Smooth muscle cell (in vitro differentiated cells): Measurements from ENCODE around the gene PTPRG. TPM values are rescaled to one million over a fixed set of nuclear protein-coding genes. Genes with fewer than 3 reads are reported as not detected.

ENCODE experiments used
- DNase-seq: peaks from one replicate; lab custom pipeline; 2025; ENCODE audit not compliant: unreplicated experiment; lab: John Stamatoyannopoulos, UW
- H2AFZ ChIP-seq: fragments of 200-600 bp; sonication (generic); 2 replicates; pipeline ENCODE4 v1.6.0; 2016; ENCODE audit warnings: antibody characterized with exemption, low read depth, mild to moderate bottlenecking
- H3F3A ChIP-seq: fragments of 200-600 bp; sonication (generic); 2 replicates; pipeline ENCODE4 v1.6.0; 2017; ENCODE audit warnings: antibody characterized with exemption, low read depth
- H3K27ac ChIP-seq: fragments of 200-600 bp; sonication (generic); 2 replicates; pipeline ENCODE4 v1.5.1; 2016; ENCODE audit warnings: low read depth, mild to moderate bottlenecking
- H3K27me3 ChIP-seq: fragments of 200-600 bp; sonication (generic); 2 replicates; pipeline ENCODE4 v1.6.1; 2016; ENCODE audit warnings: low read depth, mild to moderate bottlenecking
- H3K36me3 ChIP-seq: fragments of 200-600 bp; sonication (generic); 2 replicates; pipeline ENCODE4 v1.5.1; 2016; ENCODE audit warnings: low read depth
- H3K4me1 ChIP-seq: fragments of 200-600 bp; sonication (generic); 2 replicates; pipeline ENCODE4 v1.5.1; 2016; ENCODE audit warnings: low read depth
- H3K4me2 ChIP-seq: fragments of 200-600 bp; sonication (generic); 2 replicates; pipeline ENCODE4 v1.6.0; 2016; ENCODE audit warnings: mild to moderate bottlenecking
- H3K4me3 ChIP-seq: fragments of 200-600 bp; sonication (generic); 2 replicates; pipeline ENCODE4 v1.5.1; 2016; ENCODE audit warnings: mild to moderate bottlenecking
- H3K79me2 ChIP-seq: fragments of 200-600 bp; sonication (generic); 2 replicates; pipeline ENCODE4 v1.6.0; 2016; ENCODE audit warnings: low read depth, mild to moderate bottlenecking
- H3K9ac ChIP-seq: fragments of 200-600 bp; sonication (generic); 2 replicates; pipeline ENCODE4 v1.6.0; 2016; ENCODE audit warnings: low read depth
- H3K9me3 ChIP-seq: fragments of 200-600 bp; sonication (generic); replicated peaks from 2 replicates; pipeline ENCODE4 v1.5.1; 2016; ENCODE audit warnings: low read depth
- H4K20me1 ChIP-seq: fragments of 200-600 bp; sonication (generic); 2 replicates; pipeline ENCODE4 v1.6.0; 2016; ENCODE audit warnings: low read depth
- CTCF ChIP-seq: fragments of 200-600 bp; sonication (generic); IDR thresholded peaks from 2 replicates; pipeline ENCODE4 v1.5.1; 2017; ENCODE audit warnings: borderline replicate concordance, mild to moderate bottlenecking, antibody characterized with exemption; ENCODE audit not compliant: insufficient read depth, poor library complexity, severe bottlenecking
- WGBS: methylation state at CpG from one replicate; pipeline ENCODE4 v1.1.7; 2016; ENCODE audit warnings: low lambda C conversion rate; 5-methylcytosine and 5-hydroxymethylcytosine counted together
- polyA plus RNA-seq: library from polyadenylated mRNA; unstranded; fragments of >200 nt; fragmentation: Nextera tagmentation; extraction: Ambion mirVana; gene quantifications from 2 replicates; pipeline ENCODE4 v1.2.1, GENCODE V29; 2016
- total RNA-seq: library from RNA; depleted of rRNA; stranded (reverse); fragments of >200 nt; gene quantifications from 2 replicates; pipeline ENCODE4 v1.2.3, GENCODE V29; 2014

PTPRG gene
- total and polyA plus RNA-seq, 2 experiments from 2014 or later = 21.2 to 87.3 TPM

- peaks cover 40% of the 10 kb centered on the region for H3K79me2 ChIP-seq
- H3K4me2 ChIP-seq = no peak overlapping the region
- no peaks in the 10 kb centered on the region for H3K36me3 ChIP-seq
- H3K4me3 ChIP-seq = no peak overlapping the region
- H3F3A ChIP-seq = no peaks in the 10 kb centered on the region
- H3K9ac ChIP-seq = no peak overlapping the region
- no peaks in the 10 kb centered on the region for H3K27me3 ChIP-seq
- no peak overlapping the region for H3K27ac ChIP-seq
- H2AFZ ChIP-seq = no peak overlapping the region
- TF ChIP-seq CTCF = no peak
- H3K4me1 ChIP-seq = peaks cover 7% of the 10 kb centered on the region
- no peaks in the 10 kb centered on the region for H3K9me3 ChIP-seq
- no peak for DNase-seq
- peaks cover 96% of the 10 kb centered on the region for H4K20me1 ChIP-seq
These were observed 232.2 kb downstream of the PTPRG start for GRCh38 chr3:61793521-61793920.

GRCh38 chr3:61794341-61794740 lies 233.0 kb downstream of the PTPRG start:
- H3F3A ChIP-seq = no peaks in the 10 kb centered on the region
- no peaks in the 10 kb centered on the region for H3K9me3 ChIP-seq
- H3K4me2 ChIP-seq = no peak overlapping the region
- H3K27me3 ChIP-seq = no peaks in the 10 kb centered on the region
- peaks cover 7% of the 10 kb centered on the region for H3K4me1 ChIP-seq
- no peak for TF ChIP-seq CTCF
- H3K36me3 ChIP-seq = no peaks in the 10 kb centered on the region
- H4K20me1 ChIP-seq = peaks cover 96% of the 10 kb centered on the region
- no peak overlapping the region for H3K9ac ChIP-seq
- H3K79me2 ChIP-seq = peaks cover 39% of the 10 kb centered on the region
- no peak overlapping the region for H2AFZ ChIP-seq
- H3K27ac ChIP-seq = no peak overlapping the region
- 92% methylated on average over 3 of the region's 3 CpGs for WGBS
- DNase-seq = no peak
- H3K4me3 ChIP-seq = no peak overlapping the region

- H3K36me3 ChIP-seq = no peaks in the 10 kb centered on the region
These were observed 233.6 kb downstream of the PTPRG start for GRCh38 chr3:61794961-61795360.

More at GRCh38 chr3:61794961-61795360, 233.6 kb downstream of the PTPRG start:
- H3K4me2 ChIP-seq = no peak overlapping the region
- no peak for DNase-seq
- TF ChIP-seq CTCF = no peak
- H2AFZ ChIP-seq = no peak overlapping the region
- peaks cover 96% of the 10 kb centered on the region for H4K20me1 ChIP-seq
- no peak overlapping the region for H3K9ac ChIP-seq
- 84% methylated on average over 2 of the region's 2 CpGs for WGBS
- no peaks in the 10 kb centered on the region for H3K27me3 ChIP-seq
- peaks cover 39% of the 10 kb centered on the region for H3K79me2 ChIP-seq
- H3K9me3 ChIP-seq = no peaks in the 10 kb centered on the region
- no peak overlapping the region for H3K27ac ChIP-seq
- H3K4me3 ChIP-seq = no peak overlapping the region
- peaks cover 7% of the 10 kb centered on the region for H3K4me1 ChIP-seq
- H3F3A ChIP-seq = no peaks in the 10 kb centered on the region
